Sigmoid colon (tissue), 4 donors: Measurements from ENCODE around the gene NUMA1.

Experiments
- EP300 ChIP-seq, 4 donors: sonication (generic); formaldehyde crosslinking; IDR thresholded peaks; one replicate each; pipeline ENCODE4 v1.6.1; 2017; ENCODE audit warnings: antibody characterized with exemption in 4 of 4
- POLR2A ChIP-seq, 2 donors: fragments of 450-650 bp; IDR thresholded peaks; one replicate each; pipeline ENCODE4 v1.6.1; 2016; ENCODE audit warnings: antibody characterized with exemption in 2 of 2, mild to moderate bottlenecking in 2 of 2, moderate library complexity in 2 of 2
- POLR2AphosphoS5 ChIP-seq, 4 donors: sonication (generic); formaldehyde crosslinking; IDR thresholded peaks; one replicate each; pipeline ENCODE4 v1.6.1; 2017; ENCODE audit warnings: antibody characterized with exemption in 4 of 4
- TF ChIP-seq, protein P1 (sequence below), 4 experiments: fragments of 450-650 bp in 3 of 4; fragments of 200-600 bp in 1 of 4; IDR thresholded peaks; one replicate each; pipeline ENCODE4 v1.5.1; 2016 to 2019; ENCODE audit warnings: antibody characterized with exemption in 4 of 4, mild to moderate bottlenecking in 3 of 4, moderate library complexity in 2 of 4

GRCh38 chr11:72083414-72083813, 3.1 kb upstream of the NUMA1 start:
- TF ChIP-seq, protein P1, sequence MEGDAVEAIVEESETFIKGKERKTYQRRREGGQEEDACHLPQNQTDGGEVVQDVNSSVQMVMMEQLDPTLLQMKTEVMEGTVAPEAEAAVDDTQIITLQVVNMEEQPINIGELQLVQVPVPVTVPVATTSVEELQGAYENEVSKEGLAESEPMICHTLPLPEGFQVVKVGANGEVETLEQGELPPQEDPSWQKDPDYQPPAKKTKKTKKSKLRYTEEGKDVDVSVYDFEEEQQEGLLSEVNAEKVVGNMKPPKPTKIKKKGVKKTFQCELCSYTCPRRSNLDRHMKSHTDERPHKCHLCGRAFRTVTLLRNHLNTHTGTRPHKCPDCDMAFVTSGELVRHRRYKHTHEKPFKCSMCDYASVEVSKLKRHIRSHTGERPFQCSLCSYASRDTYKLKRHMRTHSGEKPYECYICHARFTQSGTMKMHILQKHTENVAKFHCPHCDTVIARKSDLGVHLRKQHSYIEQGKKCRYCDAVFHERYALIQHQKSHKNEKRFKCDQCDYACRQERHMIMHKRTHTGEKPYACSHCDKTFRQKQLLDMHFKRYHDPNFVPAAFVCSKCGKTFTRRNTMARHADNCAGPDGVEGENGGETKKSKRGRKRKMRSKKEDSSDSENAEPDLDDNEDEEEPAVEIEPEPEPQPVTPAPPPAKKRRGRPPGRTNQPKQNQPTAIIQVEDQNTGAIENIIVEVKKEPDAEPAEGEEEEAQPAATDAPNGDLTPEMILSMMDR (IDR thresholded peaks at IDR 0.05), result no peak
- TF ChIP-seq POLR2AphosphoS5 (IDR thresholded peaks at IDR 0.05) (no peak), EP300 (IDR thresholded peaks at IDR 0.05) (no peak), POLR2A (IDR thresholded peaks at IDR 0.05) (no peak)
